Spleen (tissue), 11 donors: Measurements from ENCODE around the gene DUSP3. TPM values are rescaled to one million over a fixed set of nuclear protein-coding genes. Genes with fewer than 3 reads are reported as not detected.

ENCODE experiments used
- DNase-seq: peaks from one replicate; pipeline ENCODE4 v3.0.0-alpha.2; 2020
- H3K27ac ChIP-seq, 8 donors: fragments of 200-600 bp; sonication (generic) in 7 of 8; 1 replicate in 4 of 8; 2 replicates in 4 of 8; pipeline versions ENCODE4 v1.5.0 to v1.8.0; 2016 to 2021; ENCODE audit warnings: inconsistent platforms in 4 of 8, mild to moderate bottlenecking in 4 of 8, moderate library complexity in 1 of 8
- H3K27me3 ChIP-seq, 7 donors: fragments of 200-600 bp; sonication (generic) in 6 of 7; replicated peaks in 1 of 7; 1 replicate in 4 of 7; 2 replicates in 3 of 7; pipeline versions ENCODE4 v1.5.0 to v1.8.0; 2016 to 2021; ENCODE audit warnings: inconsistent platforms in 3 of 7, mild to moderate bottlenecking in 1 of 7
- H3K36me3 ChIP-seq, 6 donors: fragments of 200-600 bp; sonication (generic) in 5 of 6; 1 replicate in 4 of 6; 2 replicates in 2 of 6; pipeline versions ENCODE4 v1.5.0 to v1.8.0; 2016 to 2021; ENCODE audit warnings: inconsistent platforms in 2 of 6
- H3K4me1 ChIP-seq, 6 donors: fragments of 200-600 bp; sonication (generic) in 5 of 6; 1 replicate in 3 of 6; 2 replicates in 3 of 6; pipeline versions ENCODE4 v1.5.0 to v1.8.0; 2016 to 2021; ENCODE audit warnings: inconsistent platforms in 3 of 6
- H3K4me3 ChIP-seq, 8 donors: fragments of 200-600 bp; sonication (generic) in 7 of 8; 1 replicate in 4 of 8; 2 replicates in 4 of 8; pipeline versions ENCODE4 v1.5.0 to v1.8.0; 2016 to 2021; ENCODE audit warnings: inconsistent platforms in 4 of 8, mild to moderate bottlenecking in 4 of 8, moderate library complexity in 2 of 8
- H3K9me3 ChIP-seq, 8 donors: fragments of 200-600 bp; sonication (generic) in 7 of 8; 1 replicate in 4 of 8; 2 replicates in 4 of 8; pipeline versions ENCODE4 v1.5.0 to v1.8.0; 2016 to 2021; ENCODE audit warnings: inconsistent platforms in 4 of 8
- POLR2A ChIP-seq, 3 donors: fragments of 450-650 bp; IDR thresholded peaks; one replicate each; pipeline ENCODE4 v1.5.1; 2017; ENCODE audit warnings: antibody characterized with exemption in 3 of 3, mild to moderate bottlenecking in 1 of 3
- POLR2AphosphoS5 ChIP-seq, 3 donors: sonication (generic); formaldehyde crosslinking; IDR thresholded peaks; one replicate each; pipeline ENCODE4 v1.5.1; 2017; ENCODE audit warnings: antibody characterized with exemption in 3 of 3
- WGBS, 5 donors: extraction: QIAGEN DNeasy Blood & Tissue Kit in 3 of 5; methylation state at CpG; one replicate each; pipeline versions ENCODE4 v1.1.5 to v1.1.7; 2013 to 2018; 5-methylcytosine and 5-hydroxymethylcytosine counted together
- intact Hi-C: fragments of 100-400 bp; cut with DNase I; formaldehyde crosslinking; loops from one replicate; pipeline ENCODE4 v1.15.0; 2023; ENCODE audit warnings: low total_unique reads
- polyA plus RNA-seq, 3 donors: library from polyadenylated mRNA; stranded (reverse); fragments of 200-250 nt; gene quantifications; one replicate each; pipeline ENCODE4 v1.2.1, GENCODE V29; 2013
- total RNA-seq, 7 donors: library from RNA; depleted of rRNA in 3 of 7; stranded (reverse); fragments of >200 nt in 3 of 7; fragmentation: NEBNext Ultra II Directional in 4 of 7; extraction: Animal tissue kit (Norgen Biotek cat#: 25700) in 4 of 7; gene quantifications; one replicate each; pipeline versions ENCODE4 v1.1.0 to v1.2.1, GENCODE V29; 2016 to 2021
- TF ChIP-seq, protein P1 (sequence below), 11 experiments: fragments of 200-600 bp in 7 of 11; fragments of 450-650 bp in 4 of 11; sonication (generic) in 4 of 11; IDR thresholded peaks in 8 of 11; conservative IDR thresholded peaks in 3 of 11; 1 replicate in 7 of 11; 2 replicates in 4 of 11; pipeline versions ENCODE4 v1.4.0 to v1.8.0; 2016 to 2021; ENCODE audit warnings: antibody characterized with exemption in 11 of 11, inconsistent platforms in 4 of 11, mild to moderate bottlenecking in 1 of 11
- donor health status: healthy with polysubstance abuse.
- donor health status: DM: no; HTN: no; CAD: no; lungs with moderate emphysema.
- donor health status: DM: no; HTN: no; CAD: no.
- donor health status: Bipolar disorder and iron deficiency.
- donor health status: healthy.
- donor health status: DM: no; HTN: no; CAD: no.
- donor health status: DM: yes; HTN: yes; CAD: no.

Gene DUSP3
- total and polyA plus RNA-seq, 10 donors = 25.7 to 96.2 (median 68.9) TPM

- no peaks in the 10 kb centered on the region for H3K27me3 ChIP-seq
- no peaks in the 10 kb centered on the region for H3K36me3 ChIP-seq
- peak; percentile 39 for DNase-seq
- no peak overlapping the region for H3K4me3 ChIP-seq
- peak in 1 of 3 donors; percentile 49 for TF ChIP-seq POLR2AphosphoS5 (IDR thresholded peaks at IDR 0.05)
- TF ChIP-seq, protein P1, sequence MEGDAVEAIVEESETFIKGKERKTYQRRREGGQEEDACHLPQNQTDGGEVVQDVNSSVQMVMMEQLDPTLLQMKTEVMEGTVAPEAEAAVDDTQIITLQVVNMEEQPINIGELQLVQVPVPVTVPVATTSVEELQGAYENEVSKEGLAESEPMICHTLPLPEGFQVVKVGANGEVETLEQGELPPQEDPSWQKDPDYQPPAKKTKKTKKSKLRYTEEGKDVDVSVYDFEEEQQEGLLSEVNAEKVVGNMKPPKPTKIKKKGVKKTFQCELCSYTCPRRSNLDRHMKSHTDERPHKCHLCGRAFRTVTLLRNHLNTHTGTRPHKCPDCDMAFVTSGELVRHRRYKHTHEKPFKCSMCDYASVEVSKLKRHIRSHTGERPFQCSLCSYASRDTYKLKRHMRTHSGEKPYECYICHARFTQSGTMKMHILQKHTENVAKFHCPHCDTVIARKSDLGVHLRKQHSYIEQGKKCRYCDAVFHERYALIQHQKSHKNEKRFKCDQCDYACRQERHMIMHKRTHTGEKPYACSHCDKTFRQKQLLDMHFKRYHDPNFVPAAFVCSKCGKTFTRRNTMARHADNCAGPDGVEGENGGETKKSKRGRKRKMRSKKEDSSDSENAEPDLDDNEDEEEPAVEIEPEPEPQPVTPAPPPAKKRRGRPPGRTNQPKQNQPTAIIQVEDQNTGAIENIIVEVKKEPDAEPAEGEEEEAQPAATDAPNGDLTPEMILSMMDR (IDR thresholded peaks at IDR 0.05 in 8 of 11, conservative IDR thresholded peaks at IDR 0.05 in 3 of 11) = no peak
- H3K27ac ChIP-seq = peak overlapping the region in 6 of 8 donors; percentile 16 to 61 (median 53)
- H3K4me1 ChIP-seq = peaks cover 0 to 31% (median 6%) of the 10 kb centered on the region in 6 donors
- no peaks in the 10 kb centered on the region for H3K9me3 ChIP-seq
- 63 to 81% (median 79%) methylated on average over 10 of the region's 10 CpGs for WGBS, 5 donors
- intact Hi-C loops = no loop called here
These were observed 44.7 kb upstream of the DUSP3 start for GRCh38 chr17:43823350-43824084.

DNA sequence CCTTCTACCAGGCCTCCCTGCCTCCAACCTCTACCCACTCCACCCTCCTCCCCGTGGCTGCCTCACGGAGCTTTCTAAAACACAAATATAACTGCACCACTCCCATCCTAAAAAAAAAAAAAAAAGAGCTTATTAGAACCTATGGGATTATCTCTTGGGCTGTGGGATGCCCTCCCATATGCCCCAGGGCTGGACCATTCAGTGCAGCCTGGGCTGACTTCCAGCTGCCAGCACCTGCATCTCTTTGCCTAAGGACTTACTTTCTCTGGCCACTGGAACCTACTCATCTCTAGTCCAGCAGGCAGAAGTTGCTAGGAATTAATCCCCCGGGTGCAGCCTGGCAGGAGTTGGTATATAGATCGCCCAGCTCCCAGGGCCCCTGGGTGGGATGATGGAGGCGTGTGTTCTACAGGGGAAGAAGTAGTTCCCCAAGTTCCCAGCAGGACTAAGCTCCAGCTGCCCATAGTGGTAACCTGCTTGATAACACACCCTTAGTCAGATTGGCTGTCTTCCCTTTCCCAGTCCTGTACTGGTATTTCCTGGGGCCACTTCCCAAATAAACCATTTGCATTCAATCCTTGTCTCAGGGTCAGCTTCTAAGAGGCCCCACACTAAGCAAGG lies 43.9 kb upstream of the DUSP3 start:
- TF ChIP-seq, protein P1 (IDR thresholded peaks at IDR 0.05 in 8 of 11, conservative IDR thresholded peaks at IDR 0.05 in 3 of 11) = no peak
- no peak for TF ChIP-seq POLR2AphosphoS5 (IDR thresholded peaks at IDR 0.05)
- TF ChIP-seq POLR2A (IDR thresholded peaks at IDR 0.05) = no peak
- Histone ChIP-seq H3K27ac (peak overlapping the region in 3 of 8 donors; percentile 54 to 58 (median 55)), H3K4me1 (peaks cover 0 to 24% (median 4%) of the 10 kb centered on the region in 6 donors), H3K4me3 (no peak overlapping the region), H3K27me3 (no peaks in the 10 kb centered on the region), H3K36me3 (no peaks in the 10 kb centered on the region), H3K9me3 (no peaks in the 10 kb centered on the region)
- intact Hi-C loops = no loop called here
- peak; percentile 39 for DNase-seq
- 82 to 93% (median 86%) methylated on average over 5 of the region's 5 CpGs for WGBS, 5 donors

DNA sequence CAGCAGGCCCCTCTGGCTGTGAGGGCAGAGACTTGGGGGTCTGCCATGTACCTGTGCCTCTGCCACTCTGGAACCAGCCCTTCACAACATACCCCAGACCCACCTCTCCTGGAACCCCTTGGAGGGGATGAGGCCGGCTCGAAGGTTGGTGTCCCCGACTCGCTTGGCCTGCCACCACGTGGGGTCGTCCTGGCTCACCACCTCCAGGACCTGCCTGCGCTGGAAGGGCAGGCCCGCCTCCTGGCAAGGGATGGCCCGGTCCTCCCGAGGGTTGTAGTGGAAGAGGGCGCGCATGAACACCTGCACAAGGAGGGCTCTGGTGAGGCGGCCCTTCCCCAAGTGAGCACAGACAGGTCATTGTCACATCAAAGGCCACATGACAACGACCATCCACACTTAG lies 42.0 kb upstream of the DUSP3 start:
- no peaks in the 10 kb centered on the region for H3K27me3 ChIP-seq
- H3K4me3 ChIP-seq = no peak overlapping the region
- no peaks in the 10 kb centered on the region for H3K9me3 ChIP-seq
- no peak overlapping the region for H3K27ac ChIP-seq
- peaks cover 0 to 23% (median 2%) of the 10 kb centered on the region in 6 donors for H3K4me1 ChIP-seq
- no peak for DNase-seq
- 80 to 96% (median 93%) methylated on average over 8 to 14 of the region's 14 CpGs for WGBS, 5 donors
- TF ChIP-seq POLR2A (IDR thresholded peaks at IDR 0.05) (no peak), POLR2AphosphoS5 (IDR thresholded peaks at IDR 0.05) (no peak)
- TF ChIP-seq, protein P1 (IDR thresholded peaks at IDR 0.05 in 8 of 11, conservative IDR thresholded peaks at IDR 0.05 in 3 of 11) = no peak
- intact Hi-C loops = no loop called here
- H3K36me3 ChIP-seq = no peaks in the 10 kb centered on the region

GRCh38 chr17:43818966-43819365 lies 40.2 kb upstream of the DUSP3 start:
- Histone ChIP-seq H3K27me3 (no peaks in the 10 kb centered on the region), H3K4me1 (peaks cover 0 to 14% (median 2%) of the 10 kb centered on the region in 6 donors), H3K27ac (no peak overlapping the region), H3K4me3 (no peak overlapping the region), H3K36me3 (peaks cover 0 to under 1% (median 0%) of the 10 kb centered on the region in 6 donors), H3K9me3 (no peaks in the 10 kb centered on the region)
- WGBS, 5 donors = 87 to 97% (median 91%) methylated on average over 5 of the region's 5 CpGs
- no peak for DNase-seq
- TF ChIP-seq, protein P1 (IDR thresholded peaks at IDR 0.05 in 8 of 11, conservative IDR thresholded peaks at IDR 0.05 in 3 of 11) = no peak
- TF ChIP-seq POLR2AphosphoS5 (IDR thresholded peaks at IDR 0.05) (no peak), POLR2A (IDR thresholded peaks at IDR 0.05) (no peak)
- intact Hi-C loops = no loop called here
